Mammary epithelial cell (primary cell): ENCODE measurements around the gene SDR42E1.

Experiments
- CTCF ChIP-seq, 2 donors: IDR thresholded peaks in 1 of 2; conservative IDR thresholded peaks in 1 of 2; 2 replicates each; pipeline ENCODE4 v1.5.1; 2011 to 2012; ENCODE audit warnings: inconsistent platforms in 2 of 2, low read length in 2 of 2, mild to moderate bottlenecking in 2 of 2, control low read depth in 1 of 2, low read depth in 1 of 2; ENCODE audit not compliant: insufficient read depth in 1 of 2; ENCODE audit errors: extremely low read depth in 1 of 2
- EZH2 ChIP-seq: IDR thresholded peaks from 2 replicates; pipeline ENCODE4 v1.6.1; 2012; ENCODE audit warnings: low read length, inconsistent platforms, borderline replicate concordance

GRCh38 chr16:82005027-82005830, 6.0 kb downstream of the SDR42E1 start:
- TF ChIP-seq EZH2 (no peak), CTCF (conservative IDR thresholded peaks at IDR 0.05 in 1 of 2, IDR thresholded peaks at IDR 0.05 in 1 of 2; ENCODE audit: extremely low read depth in 1 of 2, insufficient read depth in 1 of 2, low read depth in 1 of 2, low read length in 2 of 2) (no peak)
